Measurements from ENCODE around the gene MTMR12.

- TF ChIP-seq EZH2 (IDR thresholded peaks at IDR 0.05; ENCODE audit: low read length, unreplicated experiment), result no peak
- TF ChIP-seq CTCF (conservative IDR thresholded peaks at IDR 0.05; ENCODE audit: low read depth, low read length), result no peak
Observed at GRCh38 chr5:32352685-32353084, 39.9 kb upstream of the MTMR12 start.

Data from PC-3 (cell line).